Pancreas (tissue), 10 donors: ENCODE measurements around the gene LSM3. TPM values are rescaled to one million over a fixed set of nuclear protein-coding genes. Genes with fewer than 3 reads are reported as not detected.

Experiments used
- ATAC-seq, 4 donors: fragments of 200-7000 bp; cut with Tn5 transposase; one replicate each; pipeline versions ENCODE4 v1.8.0 to v1.9.1; 2020; ENCODE audit warnings: mild to moderate bottlenecking in 4 of 4, moderate library complexity in 4 of 4
- DNase-seq, 6 donors: peaks; one replicate each; pipeline ENCODE4 v3.0.0-alpha.2; 2020
- FAIRE-seq: peaks from 2 replicates; lab custom pipeline; 2012; peaks lifted over from hg19 to GRCh38; lab: Jason Lieb, UNC
- H3K27ac ChIP-seq, 4 donors: fragments of 200-600 bp; sonication (generic); 1 replicate in 3 of 4; 2 replicates in 1 of 4; pipeline versions ENCODE4 v1.5.0 to v1.8.0; 2020
- H3K27me3 ChIP-seq, 4 donors: fragments of 200-600 bp; one replicate each; pipeline ENCODE4 v1.8.0; 2021
- H3K36me3 ChIP-seq, 3 donors: fragments of 200-600 bp; sonication (generic) in 1 of 3; one replicate each; pipeline versions ENCODE4 v1.5.0 to v1.8.0; 2020 to 2021
- H3K4me1 ChIP-seq, 3 donors: fragments of 200-600 bp; one replicate each; pipeline ENCODE4 v1.8.0; 2021
- H3K4me3 ChIP-seq, 4 donors: fragments of 200-600 bp; sonication (generic) in 2 of 4; one replicate each; pipeline versions ENCODE4 v1.5.0 to v1.8.0; 2020 to 2021
- H3K9me3 ChIP-seq, 4 donors: fragments of 200-600 bp; one replicate each; pipeline ENCODE4 v1.8.0; 2021
- WGBS, 2 donors: extraction: QIAGEN DNeasy Blood & Tissue Kit; methylation state at CpG; one replicate each; pipeline ENCODE4 v1.1.7; 2013; 5-methylcytosine and 5-hydroxymethylcytosine counted together
- intact Hi-C, 3 donors: fragments of 100-400 bp; cut with DNase I; formaldehyde crosslinking; loops; one replicate each; pipeline versions ENCODE4 v1.11.1 to v1.14.2; 2022
- polyA plus RNA-seq, 2 donors: library from polyadenylated mRNA; stranded (reverse); fragments of 200-250 nt; gene quantifications; one replicate each; pipeline ENCODE4 v1.2.3, GENCODE V29; 2013
- total RNA-seq, 6 donors: library from RNA; stranded (reverse); fragmentation: NEBNext Ultra II Directional in 4 of 6; extraction: Animal tissue kit (Norgen Biotek cat#: 25700) in 4 of 6; gene quantifications; one replicate each; pipeline versions ENCODE4 v1.2.1 to v1.2.4, GENCODE V29; 2021 to 2023
- TF ChIP-seq, protein P1 (sequence below), 4 donors: fragments of 200-600 bp; sonication (generic) in 3 of 4; IDR thresholded peaks; one replicate each; pipeline versions ENCODE4 v1.5.0 to v1.8.0; 2021; ENCODE audit warnings: antibody characterized with exemption in 4 of 4
- donor health status: healthy with polysubstance abuse.
- donor health status: DM: no; HTN: no; CAD: no; lungs with moderate emphysema.
- donor health status: DM: no; HTN: no; CAD: no.
- donor health status: control.
- donor health status: control.
- donor health status: Bipolar disorder and iron deficiency.
- donor health status: DM: yes; HTN: yes; CAD: no.
- donor health status: DM: no; HTN: no; CAD: no.
- donor health status: DM: no; HTN: no; CAD: no.
- donor health status: DM: yes; HTN: yes; CAD: no.

LSM3 gene
- total and polyA plus RNA-seq, 8 donors, result 3.2 to 7.9 (median 4.3) TPM

DNA sequence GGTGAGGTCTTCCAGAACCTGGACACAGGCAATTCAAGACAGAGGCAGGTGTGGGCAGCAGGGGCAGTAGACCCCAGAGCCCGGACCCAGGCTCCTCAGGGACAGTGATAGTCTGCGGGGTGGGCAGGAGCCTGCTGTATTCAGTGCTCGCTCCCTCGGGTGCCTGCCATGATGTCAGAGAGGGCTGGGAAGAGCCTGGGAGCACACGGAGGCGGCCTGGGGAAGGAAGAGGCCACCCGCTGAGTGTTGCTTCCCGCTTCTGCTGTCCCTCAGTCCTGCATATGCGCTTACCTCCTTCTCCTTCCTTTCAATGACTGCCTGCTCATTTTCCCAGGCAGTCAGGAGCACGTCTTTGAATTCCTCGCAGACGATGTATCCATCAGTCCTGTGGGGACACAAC, 31.0 kb upstream of the LSM3 start:
- WGBS, 2 donors, result 88 to 91% methylated on average over 12 of the region's 12 CpGs
- intact Hi-C loops, result no loop called here
- no peaks in the 10 kb centered on the region for H3K9me3 ChIP-seq
- no peak for DNase-seq
- ATAC-seq, result no peak
- peaks cover 10 to 16% (median 13%) of the 10 kb centered on the region in 3 donors for H3K4me1 ChIP-seq
- no peaks in the 10 kb centered on the region for H3K27me3 ChIP-seq
- peaks cover 0 to 46% (median 35%) of the 10 kb centered on the region in 3 donors for H3K36me3 ChIP-seq
- TF ChIP-seq, protein P1, sequence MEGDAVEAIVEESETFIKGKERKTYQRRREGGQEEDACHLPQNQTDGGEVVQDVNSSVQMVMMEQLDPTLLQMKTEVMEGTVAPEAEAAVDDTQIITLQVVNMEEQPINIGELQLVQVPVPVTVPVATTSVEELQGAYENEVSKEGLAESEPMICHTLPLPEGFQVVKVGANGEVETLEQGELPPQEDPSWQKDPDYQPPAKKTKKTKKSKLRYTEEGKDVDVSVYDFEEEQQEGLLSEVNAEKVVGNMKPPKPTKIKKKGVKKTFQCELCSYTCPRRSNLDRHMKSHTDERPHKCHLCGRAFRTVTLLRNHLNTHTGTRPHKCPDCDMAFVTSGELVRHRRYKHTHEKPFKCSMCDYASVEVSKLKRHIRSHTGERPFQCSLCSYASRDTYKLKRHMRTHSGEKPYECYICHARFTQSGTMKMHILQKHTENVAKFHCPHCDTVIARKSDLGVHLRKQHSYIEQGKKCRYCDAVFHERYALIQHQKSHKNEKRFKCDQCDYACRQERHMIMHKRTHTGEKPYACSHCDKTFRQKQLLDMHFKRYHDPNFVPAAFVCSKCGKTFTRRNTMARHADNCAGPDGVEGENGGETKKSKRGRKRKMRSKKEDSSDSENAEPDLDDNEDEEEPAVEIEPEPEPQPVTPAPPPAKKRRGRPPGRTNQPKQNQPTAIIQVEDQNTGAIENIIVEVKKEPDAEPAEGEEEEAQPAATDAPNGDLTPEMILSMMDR (IDR thresholded peaks at IDR 0.05), result no peak
- FAIRE-seq, result no peak
- H3K27ac ChIP-seq, result no peak overlapping the region
- no peak overlapping the region for H3K4me3 ChIP-seq

DNA sequence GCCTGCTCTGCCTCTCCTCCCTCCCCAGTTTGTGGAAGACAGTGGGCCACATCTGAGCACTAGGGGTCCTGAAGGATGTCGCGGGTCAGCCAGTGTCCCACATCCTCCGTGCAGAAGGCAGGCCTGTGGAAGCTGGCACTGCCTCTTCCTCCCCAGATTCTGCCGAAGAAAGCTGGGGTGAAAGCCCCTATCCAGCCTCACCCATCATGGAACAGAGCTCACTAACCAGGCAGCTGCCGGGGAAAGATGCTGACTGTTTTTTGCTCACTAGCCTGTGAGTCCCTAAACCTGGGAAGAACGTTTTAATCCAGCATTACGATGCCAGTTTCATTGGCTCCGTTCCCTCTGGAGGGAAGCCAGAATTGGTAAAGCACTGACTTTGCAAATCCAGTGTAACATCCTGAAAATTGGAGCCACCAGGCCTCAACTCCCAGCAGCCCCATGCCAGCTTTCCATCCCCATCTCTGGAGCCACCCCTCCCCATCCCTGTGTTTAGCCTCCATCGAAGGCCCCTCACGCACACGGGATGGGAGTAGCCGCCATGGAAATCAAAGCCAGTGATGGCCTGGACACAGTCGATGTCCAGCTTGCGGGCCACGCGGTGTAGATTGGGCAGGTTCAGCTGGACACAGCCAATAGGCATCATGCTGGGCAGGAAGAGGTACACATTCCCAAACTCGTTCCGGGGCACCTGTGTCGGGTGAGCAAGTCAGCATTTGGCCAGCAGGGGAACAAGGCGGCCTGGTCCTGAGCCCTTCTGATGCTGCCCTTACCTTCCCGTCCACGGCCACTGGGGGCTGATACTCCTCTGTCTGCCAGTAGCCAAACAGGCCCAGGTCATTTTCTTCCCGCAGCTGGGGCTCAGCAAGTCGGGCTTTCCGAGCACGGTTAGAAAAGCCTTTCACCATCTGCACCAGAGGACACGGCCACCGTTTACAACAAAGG, 30.3 kb upstream of the LSM3 start:
- Histone ChIP-seq H3K4me1 (peaks cover 10 to 16% (median 13%) of the 10 kb centered on the region in 3 donors), H3K27ac (no peak overlapping the region), H3K9me3 (no peaks in the 10 kb centered on the region), H3K36me3 (peaks cover 0 to 51% (median 35%) of the 10 kb centered on the region in 3 donors), H3K4me3 (no peak overlapping the region), H3K27me3 (no peaks in the 10 kb centered on the region)
- TF ChIP-seq, protein P1 (IDR thresholded peaks at IDR 0.05), result no peak
- FAIRE-seq, result no peak
- intact Hi-C loops, result no loop called here
- DNase-seq, result no peak
- WGBS, 2 donors, result 85 to 87% methylated on average over 28 of the region's 28 CpGs
- ATAC-seq, result no peak

DNA sequence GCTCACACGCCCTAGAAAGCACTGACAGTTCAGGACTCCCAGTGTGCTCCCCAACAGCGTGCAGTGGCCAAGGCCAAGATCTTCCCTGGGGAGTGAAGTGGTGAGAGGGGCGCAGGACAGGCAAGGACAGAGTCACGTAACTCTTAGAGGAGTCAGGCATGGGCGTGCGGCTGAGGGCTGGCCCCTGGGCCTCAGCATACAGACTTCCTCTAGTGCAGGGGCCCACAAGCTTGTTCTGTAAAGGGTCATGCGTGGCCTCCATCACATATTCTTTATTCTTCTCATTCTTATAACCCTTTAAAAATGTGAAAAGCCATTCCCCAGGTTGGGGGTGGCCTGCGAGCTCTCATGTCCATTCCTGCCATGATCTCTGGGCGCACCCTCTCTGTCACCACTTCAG, 28.5 kb upstream of the LSM3 start:
- Histone ChIP-seq H3K4me3 (no peak overlapping the region), H3K9me3 (no peaks in the 10 kb centered on the region), H3K4me1 (peaks cover under 1 to 3% (median 2%) of the 10 kb centered on the region in 3 donors), H3K27ac (no peak overlapping the region), H3K27me3 (no peaks in the 10 kb centered on the region), H3K36me3 (peaks cover 0 to 53% (median 35%) of the 10 kb centered on the region in 3 donors)
- no peak for FAIRE-seq
- 96 to 98% methylated on average over 9 of the region's 9 CpGs for WGBS, 2 donors
- TF ChIP-seq, protein P1 (IDR thresholded peaks at IDR 0.05), result no peak
- no peak for DNase-seq
- intact Hi-C loops, result no loop called here
- ATAC-seq, result no peak

DNA sequence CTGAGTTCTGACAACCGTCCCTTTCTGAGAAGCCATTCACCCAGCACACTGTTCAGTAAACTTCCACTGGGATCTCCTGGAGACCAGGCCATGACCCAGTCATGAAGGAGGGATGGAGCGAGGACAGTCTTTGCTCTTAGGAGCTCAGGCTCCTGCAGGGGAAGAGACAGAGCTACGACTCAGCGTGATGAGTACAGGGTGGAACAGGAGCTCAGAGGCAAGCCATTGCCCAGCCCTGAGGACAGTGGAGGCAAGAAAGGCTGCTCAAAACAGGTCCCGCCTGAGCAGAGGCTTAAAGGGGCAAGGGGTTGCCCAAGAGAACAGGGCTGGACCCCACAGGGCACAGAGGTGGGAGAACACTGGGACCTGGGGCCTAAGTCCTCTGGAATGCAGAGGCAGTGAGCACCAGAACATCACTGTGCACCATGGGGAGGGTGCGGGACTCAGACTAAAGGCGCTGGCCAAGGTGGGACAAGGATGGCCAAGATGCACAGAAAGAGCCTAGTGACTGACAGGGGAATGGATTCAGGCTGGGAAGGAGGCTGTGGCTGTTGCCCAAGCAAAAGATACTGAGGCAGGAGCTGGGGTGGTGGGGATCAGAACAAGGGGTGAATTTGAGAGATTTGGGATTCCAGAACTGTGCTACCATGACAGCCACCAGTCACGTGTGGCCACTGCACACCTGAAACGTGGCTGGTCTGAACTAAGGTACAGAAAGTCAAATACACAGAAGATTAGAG, 28.0 kb upstream of the LSM3 start:
- WGBS, 2 donors, result 93 to 94% methylated on average over 9 of the region's 9 CpGs
- Histone ChIP-seq H3K27me3 (no peaks in the 10 kb centered on the region), H3K4me1 (no peaks in the 10 kb centered on the region), H3K36me3 (peaks cover 0 to 52% (median 32%) of the 10 kb centered on the region in 3 donors), H3K9me3 (no peaks in the 10 kb centered on the region), H3K4me3 (no peak overlapping the region), H3K27ac (no peak overlapping the region)
- intact Hi-C loops, result no loop called here
- ATAC-seq (no peak), FAIRE-seq (no peak), DNase-seq (no peak)
- TF ChIP-seq, protein P1 (IDR thresholded peaks at IDR 0.05), result no peak
